ENCODE results near the gene APOA1. TPM values are rescaled to one million over a fixed set of nuclear protein-coding genes. Genes with fewer than 3 reads are reported as not detected.

APOA1 gene
- total RNA-seq, 1 donor from 2014 or later, result not detected

DNA sequence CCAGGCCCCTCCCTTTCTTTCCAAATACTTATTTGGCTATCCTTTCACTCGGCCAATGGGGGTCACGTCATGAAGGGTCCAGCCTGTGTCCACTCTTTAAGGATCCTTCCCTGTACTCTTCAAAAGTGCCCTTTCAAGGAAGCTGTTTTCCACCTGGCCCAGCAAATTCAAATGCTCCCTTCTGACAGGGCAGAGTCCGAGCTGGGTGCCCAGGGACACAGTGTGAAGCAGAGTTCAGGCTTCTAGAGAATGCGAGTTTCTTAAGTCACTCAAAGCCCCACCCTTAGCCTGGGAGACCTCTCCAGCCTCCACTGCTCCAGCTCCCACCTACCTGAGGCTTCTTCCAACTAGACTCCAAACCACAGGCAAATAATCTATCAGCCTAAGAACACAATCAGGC is 5.5 kb upstream of the APOA1 start:
- H3K4me3 ChIP-seq (ENCODE audit: low read depth, low read length), result no peak overlapping the region
- FAIRE-seq (no peak), DNase-seq (ENCODE audit: low read depth) (no peak)
- H3K36me3 ChIP-seq (ENCODE audit: control insufficient read depth, insufficient read depth, low read length), result peaks cover 17% of the 10 kb centered on the region
- TF ChIP-seq, protein P1, sequence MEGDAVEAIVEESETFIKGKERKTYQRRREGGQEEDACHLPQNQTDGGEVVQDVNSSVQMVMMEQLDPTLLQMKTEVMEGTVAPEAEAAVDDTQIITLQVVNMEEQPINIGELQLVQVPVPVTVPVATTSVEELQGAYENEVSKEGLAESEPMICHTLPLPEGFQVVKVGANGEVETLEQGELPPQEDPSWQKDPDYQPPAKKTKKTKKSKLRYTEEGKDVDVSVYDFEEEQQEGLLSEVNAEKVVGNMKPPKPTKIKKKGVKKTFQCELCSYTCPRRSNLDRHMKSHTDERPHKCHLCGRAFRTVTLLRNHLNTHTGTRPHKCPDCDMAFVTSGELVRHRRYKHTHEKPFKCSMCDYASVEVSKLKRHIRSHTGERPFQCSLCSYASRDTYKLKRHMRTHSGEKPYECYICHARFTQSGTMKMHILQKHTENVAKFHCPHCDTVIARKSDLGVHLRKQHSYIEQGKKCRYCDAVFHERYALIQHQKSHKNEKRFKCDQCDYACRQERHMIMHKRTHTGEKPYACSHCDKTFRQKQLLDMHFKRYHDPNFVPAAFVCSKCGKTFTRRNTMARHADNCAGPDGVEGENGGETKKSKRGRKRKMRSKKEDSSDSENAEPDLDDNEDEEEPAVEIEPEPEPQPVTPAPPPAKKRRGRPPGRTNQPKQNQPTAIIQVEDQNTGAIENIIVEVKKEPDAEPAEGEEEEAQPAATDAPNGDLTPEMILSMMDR (IDR thresholded peaks at IDR 0.05; ENCODE audit: insufficient read depth, low read length, severe bottlenecking), result no peak
- no peaks in the 10 kb centered on the region for H3K27me3 ChIP-seq (ENCODE audit: control insufficient read depth, insufficient read depth, low read length)

DNA sequence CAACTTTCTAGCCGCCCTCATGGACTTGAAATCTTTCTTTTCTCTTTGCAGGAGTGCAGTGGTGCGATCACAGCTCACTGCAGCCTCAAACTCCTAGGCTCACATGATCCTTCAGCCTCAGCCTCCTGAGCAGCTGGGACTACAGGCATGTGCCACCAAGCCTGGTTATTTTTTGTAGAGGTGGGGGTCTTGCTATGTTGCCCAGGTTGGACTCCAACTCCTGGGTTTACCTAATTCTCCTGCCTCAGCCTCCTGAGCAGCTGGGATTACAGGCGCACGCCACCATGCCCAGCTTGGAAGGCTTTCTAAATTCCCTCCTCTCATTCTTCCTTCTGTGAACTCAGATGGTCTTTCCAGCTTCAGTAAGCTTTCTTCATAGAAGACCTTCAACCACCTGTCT is 4.7 kb upstream of the APOA1 start:
- TF ChIP-seq, protein P1 (IDR thresholded peaks at IDR 0.05; ENCODE audit: insufficient read depth, low read length, severe bottlenecking), result no peak
- Histone ChIP-seq H3K4me3 (ENCODE audit: low read depth, low read length) (no peak overlapping the region), H3K27me3 (ENCODE audit: control insufficient read depth, insufficient read depth, low read length) (no peaks in the 10 kb centered on the region), H3K36me3 (ENCODE audit: control insufficient read depth, insufficient read depth, low read length) (peaks cover 12% of the 10 kb centered on the region)
- no peak for DNase-seq (ENCODE audit: low read depth)
- no peak for FAIRE-seq

DNA sequence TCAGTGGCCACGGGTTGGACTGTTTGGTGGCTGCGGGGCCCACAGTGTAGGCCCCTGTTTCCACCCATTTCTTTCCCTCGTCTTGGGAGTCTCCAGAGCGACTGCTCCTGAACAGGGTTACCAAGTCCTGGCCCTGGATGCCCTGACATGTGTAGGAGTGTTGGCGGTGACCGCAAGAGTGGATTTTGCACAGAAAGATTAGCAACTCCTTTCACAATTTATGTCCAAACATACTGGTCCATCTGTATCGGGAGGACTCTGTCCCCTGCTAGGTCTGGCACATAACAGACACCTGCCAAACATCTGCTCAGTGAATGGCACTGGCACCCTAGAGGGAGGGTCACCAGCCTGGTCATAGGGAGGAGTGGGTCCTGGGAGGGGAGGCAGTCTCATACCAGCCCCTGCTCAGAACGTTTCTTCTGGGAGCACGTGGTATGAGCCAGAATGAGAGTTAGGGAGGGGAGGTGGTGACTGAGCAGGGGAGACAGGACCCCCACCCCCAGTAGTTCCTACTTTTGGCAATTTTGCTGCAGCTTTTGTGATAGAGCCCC is 3.4 kb upstream of the APOA1 start:
- Histone ChIP-seq H3K36me3 (ENCODE audit: control insufficient read depth, insufficient read depth, low read length) (peaks cover 4% of the 10 kb centered on the region), H3K27me3 (ENCODE audit: control insufficient read depth, insufficient read depth, low read length) (no peaks in the 10 kb centered on the region), H3K4me3 (ENCODE audit: low read depth, low read length) (no peak overlapping the region)
- DNase-seq (ENCODE audit: low read depth), result no peak
- TF ChIP-seq, protein P1 (IDR thresholded peaks at IDR 0.05; ENCODE audit: insufficient read depth, low read length, severe bottlenecking), result no peak
- FAIRE-seq, result peak; percentile 72

DNA sequence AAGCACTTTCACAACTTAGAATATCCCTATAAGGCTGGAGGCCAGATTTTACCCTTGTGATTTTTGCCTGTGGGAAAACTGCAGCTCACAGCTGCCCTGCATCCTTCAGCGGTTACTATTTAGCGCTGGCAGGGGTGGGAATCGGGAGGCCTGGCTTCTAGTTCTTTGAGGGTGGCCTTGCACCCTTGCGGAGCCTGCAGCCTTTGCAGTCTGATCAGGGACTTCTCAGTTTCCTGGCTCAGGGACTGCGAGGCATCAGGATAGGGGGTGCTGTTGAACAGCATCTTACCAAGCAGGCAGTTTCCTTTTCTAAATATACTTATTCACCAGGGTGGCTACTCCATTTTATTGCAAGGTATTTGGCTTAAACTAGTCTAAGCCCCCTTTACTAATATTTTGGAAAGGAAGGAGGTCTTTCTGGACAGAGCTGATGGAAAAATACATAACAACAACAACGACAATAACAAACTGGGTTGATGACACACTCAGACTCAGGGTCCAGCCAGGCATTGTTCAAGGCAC is 2.9 kb upstream of the APOA1 start:
- TF ChIP-seq, protein P1 (IDR thresholded peaks at IDR 0.05; ENCODE audit: insufficient read depth, low read length, severe bottlenecking), result peak; percentile 13
- DNase-seq (ENCODE audit: low read depth), result peak; percentile 18
- peaks cover 4% of the 10 kb centered on the region for H3K36me3 ChIP-seq (ENCODE audit: control insufficient read depth, insufficient read depth, low read length)
- H3K27me3 ChIP-seq (ENCODE audit: control insufficient read depth, insufficient read depth, low read length), result no peaks in the 10 kb centered on the region
- H3K4me3 ChIP-seq (ENCODE audit: low read depth, low read length), result no peak overlapping the region
- no peak for FAIRE-seq

DNA sequence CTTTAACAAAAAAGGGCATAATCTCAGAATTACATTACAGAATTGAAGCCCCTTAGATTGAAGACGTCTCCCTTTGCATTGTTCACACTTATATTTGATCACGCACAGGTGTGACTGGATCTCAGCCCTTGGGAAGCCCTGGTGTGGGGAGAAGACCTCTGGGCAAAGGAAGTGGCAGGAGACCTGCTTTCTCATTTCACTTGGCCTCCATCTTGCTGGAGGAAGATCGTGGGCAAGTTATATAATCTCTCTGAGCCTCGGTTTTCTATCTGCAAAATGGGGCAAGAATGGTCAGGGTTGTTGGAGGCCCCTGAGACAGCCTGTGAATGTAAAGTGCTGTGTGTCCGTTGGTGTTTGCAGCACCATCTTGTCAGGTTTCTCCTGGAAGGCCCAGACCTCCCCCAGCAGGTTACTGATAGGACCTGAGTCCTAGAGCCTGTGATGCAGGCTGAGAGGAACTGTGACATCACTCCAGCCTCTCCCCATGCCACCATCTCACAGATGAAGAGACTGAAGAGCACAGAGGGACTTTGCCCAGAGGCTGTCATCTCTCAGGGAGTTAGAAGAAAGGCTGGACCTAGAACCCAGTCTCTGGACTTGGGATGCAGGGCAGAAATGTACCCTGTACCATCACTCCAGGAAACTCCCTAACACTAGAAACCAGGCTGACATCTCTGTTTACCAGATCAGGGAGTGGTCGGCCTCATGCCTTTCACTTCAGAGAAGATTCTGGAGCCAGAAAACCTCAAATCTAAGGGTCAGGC is 1.1 kb upstream of the APOA1 start:
- Histone ChIP-seq H3K4me3 (ENCODE audit: low read depth, low read length) (no peak overlapping the region), H3K36me3 (ENCODE audit: control insufficient read depth, insufficient read depth, low read length) (no peaks in the 10 kb centered on the region), H3K27me3 (ENCODE audit: control insufficient read depth, insufficient read depth, low read length) (no peaks in the 10 kb centered on the region)
- TF ChIP-seq, protein P1 (IDR thresholded peaks at IDR 0.05; ENCODE audit: insufficient read depth, low read length, severe bottlenecking), result no peak
- DNase-seq (ENCODE audit: low read depth), result no peak
- FAIRE-seq, result no peak

Measured in bronchial epithelial cell (primary cell).